ENCODE results near the gene AMIGO3. TPM values are rescaled to one million over a fixed set of nuclear protein-coding genes. Genes with fewer than 3 reads are reported as not detected.
A peak's percentile ranks its signal among the peaks of the same experiment; 100 is the strongest.

AMIGO3 gene
- total and polyA plus RNA-seq, 2 experiments from 2014 or later, result 2.6 to 5.2 TPM

- TF ChIP-seq CTCF (IDR thresholded peaks at IDR 0.05; ENCODE audit: low read depth, low read length), result no peak
- DNase-seq (ENCODE audit: low read depth in 1 of 2, low spot score in 1 of 2), result peak in 1 of 2 donors; percentile 16
- no peaks in the 10 kb centered on the region for H3K9me3 ChIP-seq (ENCODE audit: low read depth)
- no peak overlapping the region for H3K27ac ChIP-seq
- no peaks in the 10 kb centered on the region for H3K27me3 ChIP-seq
- peaks cover 12% of the 10 kb centered on the region for H3K36me3 ChIP-seq
- no peak overlapping the region for H3K4me3 ChIP-seq
- no peaks in the 10 kb centered on the region for H3K4me1 ChIP-seq (ENCODE audit: low read depth)
Measured at GRCh38 chr3:49745986-49746385, 26.5 kb upstream of the AMIGO3 start.

GRCh38 chr3:49740427-49740826 lies 20.9 kb upstream of the AMIGO3 start:
- no peak for DNase-seq (ENCODE audit: low read depth in 1 of 2, low spot score in 1 of 2)
- Histone ChIP-seq H3K4me3 (no peak overlapping the region), H3K27ac (no peak overlapping the region), H3K9me3 (ENCODE audit: low read depth) (no peaks in the 10 kb centered on the region), H3K27me3 (no peaks in the 10 kb centered on the region), H3K36me3 (peaks cover 17% of the 10 kb centered on the region), H3K4me1 (ENCODE audit: low read depth) (no peaks in the 10 kb centered on the region)
- no peak for TF ChIP-seq CTCF (IDR thresholded peaks at IDR 0.05; ENCODE audit: low read depth, low read length)

- Histone ChIP-seq H3K4me3 (no peak overlapping the region), H3K36me3 (peaks cover 18% of the 10 kb centered on the region), H3K27ac (no peak overlapping the region), H3K4me1 (ENCODE audit: low read depth) (no peaks in the 10 kb centered on the region), H3K9me3 (ENCODE audit: low read depth) (no peaks in the 10 kb centered on the region), H3K27me3 (no peaks in the 10 kb centered on the region)
- TF ChIP-seq CTCF (IDR thresholded peaks at IDR 0.05; ENCODE audit: low read depth, low read length), result no peak
- no peak for DNase-seq (ENCODE audit: low read depth in 1 of 2, low spot score in 1 of 2)
Measured at GRCh38 chr3:49738067-49738713, 18.7 kb upstream of the AMIGO3 start.

- H3K36me3 ChIP-seq, result peaks cover 32% of the 10 kb centered on the region
Measured at GRCh38 chr3:49734752-49735151, 15.3 kb upstream of the AMIGO3 start.

GRCh38 chr3:49733551-49733950 lies 14.1 kb upstream of the AMIGO3 start:
- Histone ChIP-seq H3K27ac (no peak overlapping the region), H3K27me3 (no peaks in the 10 kb centered on the region), H3K36me3 (peaks cover 32% of the 10 kb centered on the region), H3K4me1 (ENCODE audit: low read depth) (no peaks in the 10 kb centered on the region), H3K4me3 (no peak overlapping the region), H3K9me3 (ENCODE audit: low read depth) (no peaks in the 10 kb centered on the region)
- TF ChIP-seq CTCF (IDR thresholded peaks at IDR 0.05; ENCODE audit: low read depth, low read length), result no peak
- no peak for DNase-seq (ENCODE audit: low read depth in 1 of 2, low spot score in 1 of 2)

More at GRCh38 chr3:49734752-49735151, 15.3 kb upstream of the AMIGO3 start:
- no peak for TF ChIP-seq CTCF (IDR thresholded peaks at IDR 0.05; ENCODE audit: low read depth, low read length)
- Histone ChIP-seq H3K27me3 (no peaks in the 10 kb centered on the region), H3K4me1 (ENCODE audit: low read depth) (no peaks in the 10 kb centered on the region), H3K9me3 (ENCODE audit: low read depth) (no peaks in the 10 kb centered on the region), H3K27ac (no peak overlapping the region), H3K4me3 (no peak overlapping the region)
- DNase-seq (ENCODE audit: low read depth in 1 of 2, low spot score in 1 of 2), result no peak
